ENCODE measurements around the gene RERE. TPM values are rescaled to one million over a fixed set of nuclear protein-coding genes. Genes with fewer than 3 reads are reported as not detected.

The RERE gene
- total RNA-seq, 1 donor from 2014 or later: 64.6 TPM

- no peak for DNase-seq (ENCODE audit: low spot score in 2 of 2)
- Histone ChIP-seq H3K4me1 (peaks cover 0 to 19% of the 10 kb centered on the region in 2 donors), H3K36me3 (no peaks in the 10 kb centered on the region)
These were observed 343.5 kb downstream of the RERE start for GRCh38 chr1:8473891-8474300.

DNA sequence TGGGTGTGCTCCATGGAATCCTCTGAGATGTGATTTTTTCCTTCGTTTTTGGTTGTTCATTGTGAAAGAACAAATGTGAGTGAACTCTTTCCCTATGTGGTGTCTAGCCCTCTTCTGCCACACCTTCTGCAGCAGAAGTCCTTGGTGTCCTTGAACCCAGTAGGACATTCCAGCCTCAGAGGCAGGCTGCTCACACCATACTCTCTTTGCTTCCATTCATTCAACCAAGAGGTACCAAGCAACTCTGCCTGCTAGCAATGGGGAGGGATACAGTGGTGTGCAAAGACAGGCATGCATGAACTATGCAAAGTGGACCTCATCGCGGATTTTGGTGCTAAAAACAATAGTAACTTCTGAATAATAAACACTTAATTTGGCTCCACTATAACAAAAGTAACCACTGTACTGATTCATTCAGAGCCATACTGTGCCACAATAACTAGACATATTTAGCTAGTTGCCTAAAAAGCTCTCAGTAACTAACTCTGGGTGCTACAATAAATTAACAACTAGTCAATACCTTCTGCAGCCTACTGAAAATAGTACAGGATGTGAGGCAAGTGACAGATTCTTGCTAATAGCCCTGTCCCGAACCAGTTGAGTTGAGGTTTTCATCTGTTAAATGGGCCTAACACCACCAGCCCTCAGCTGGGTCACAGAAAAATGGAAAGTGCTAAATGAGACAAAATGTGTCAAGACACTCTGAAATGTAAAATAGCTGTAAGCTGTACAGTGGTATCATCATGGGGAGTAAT is 344.1 kb downstream of the RERE start:
- peaks cover 0 to 19% of the 10 kb centered on the region in 2 donors for H3K4me1 ChIP-seq
- intact Hi-C loops (cut with DNase I): no loop called here
- no peaks in the 10 kb centered on the region for H3K27me3 ChIP-seq

More at GRCh38 chr1:8473891-8474300, 343.5 kb downstream of the RERE start:
- H3K9me3 ChIP-seq: no peaks in the 10 kb centered on the region
- H3K4me3 ChIP-seq: no peak overlapping the region
- no peaks in the 10 kb centered on the region for H3K27me3 ChIP-seq
- no peak overlapping the region for H3K27ac ChIP-seq
- TF ChIP-seq, protein P1, sequence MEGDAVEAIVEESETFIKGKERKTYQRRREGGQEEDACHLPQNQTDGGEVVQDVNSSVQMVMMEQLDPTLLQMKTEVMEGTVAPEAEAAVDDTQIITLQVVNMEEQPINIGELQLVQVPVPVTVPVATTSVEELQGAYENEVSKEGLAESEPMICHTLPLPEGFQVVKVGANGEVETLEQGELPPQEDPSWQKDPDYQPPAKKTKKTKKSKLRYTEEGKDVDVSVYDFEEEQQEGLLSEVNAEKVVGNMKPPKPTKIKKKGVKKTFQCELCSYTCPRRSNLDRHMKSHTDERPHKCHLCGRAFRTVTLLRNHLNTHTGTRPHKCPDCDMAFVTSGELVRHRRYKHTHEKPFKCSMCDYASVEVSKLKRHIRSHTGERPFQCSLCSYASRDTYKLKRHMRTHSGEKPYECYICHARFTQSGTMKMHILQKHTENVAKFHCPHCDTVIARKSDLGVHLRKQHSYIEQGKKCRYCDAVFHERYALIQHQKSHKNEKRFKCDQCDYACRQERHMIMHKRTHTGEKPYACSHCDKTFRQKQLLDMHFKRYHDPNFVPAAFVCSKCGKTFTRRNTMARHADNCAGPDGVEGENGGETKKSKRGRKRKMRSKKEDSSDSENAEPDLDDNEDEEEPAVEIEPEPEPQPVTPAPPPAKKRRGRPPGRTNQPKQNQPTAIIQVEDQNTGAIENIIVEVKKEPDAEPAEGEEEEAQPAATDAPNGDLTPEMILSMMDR (IDR thresholded peaks at IDR 0.05): no peak
- intact Hi-C loops (cut with DNase I): no loop called here

DNA sequence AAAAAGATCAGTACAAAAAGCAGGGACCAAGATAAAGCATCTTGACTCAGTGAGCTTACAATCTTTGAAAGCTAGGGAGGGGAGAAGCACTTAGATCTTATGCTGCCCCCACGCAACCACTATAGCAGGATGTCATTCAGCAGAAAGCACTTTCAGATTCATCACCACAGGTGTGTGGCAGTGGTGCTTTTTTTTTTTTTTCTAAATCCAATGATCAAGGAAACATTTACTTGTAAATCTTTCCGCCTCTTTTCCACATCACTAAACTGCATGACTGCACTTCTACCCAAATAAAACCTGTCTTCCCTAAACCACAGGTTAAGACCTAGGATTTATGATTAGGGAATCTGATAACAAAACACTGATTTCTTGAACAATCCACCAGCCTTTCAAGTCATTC is 344.8 kb downstream of the RERE start:
- Histone ChIP-seq H3K4me3 (no peak overlapping the region), H3K9me3 (no peaks in the 10 kb centered on the region), H3K4me1 (peaks cover 0 to 17% of the 10 kb centered on the region in 2 donors), H3K27ac (no peak overlapping the region), H3K27me3 (no peaks in the 10 kb centered on the region), H3K36me3 (no peaks in the 10 kb centered on the region)
- intact Hi-C loops (cut with DNase I): no loop called here
- TF ChIP-seq, protein P1 (IDR thresholded peaks at IDR 0.05): no peak
- no peak for DNase-seq (ENCODE audit: low spot score in 2 of 2)

More for the DNA sequence above, 344.1 kb downstream of the RERE start:
- Histone ChIP-seq H3K4me3 (no peak overlapping the region), H3K27ac (no peak overlapping the region), H3K9me3 (no peaks in the 10 kb centered on the region), H3K36me3 (no peaks in the 10 kb centered on the region)
- TF ChIP-seq, protein P1 (IDR thresholded peaks at IDR 0.05): no peak
- no peak for DNase-seq (ENCODE audit: low spot score in 2 of 2)

DNA sequence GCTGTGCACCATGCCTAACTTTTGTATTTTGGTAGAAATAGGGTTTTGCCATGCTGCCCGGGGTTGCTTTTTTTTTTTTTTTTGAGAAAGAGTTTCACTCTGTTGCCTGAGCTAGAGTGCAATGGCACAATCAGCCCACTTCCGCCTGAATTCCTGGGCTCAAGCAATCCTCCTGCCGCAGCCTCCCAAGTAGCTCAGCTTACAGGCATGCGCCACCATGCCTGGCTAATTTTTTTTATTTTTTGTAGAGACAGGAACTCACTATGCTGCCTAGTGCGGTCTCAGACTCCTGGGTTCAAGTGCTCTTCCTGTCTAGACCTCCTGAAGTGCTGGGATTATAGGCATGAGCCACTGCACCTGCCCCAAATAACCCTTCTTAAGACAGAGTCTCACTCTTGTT is 346.0 kb downstream of the RERE start:
- no peak for DNase-seq (ENCODE audit: low spot score in 2 of 2)
- H3K27me3 ChIP-seq: no peaks in the 10 kb centered on the region
- no peak overlapping the region for H3K27ac ChIP-seq
- intact Hi-C loops (cut with DNase I): no loop called here
- no peaks in the 10 kb centered on the region for H3K36me3 ChIP-seq
- TF ChIP-seq, protein P1 (IDR thresholded peaks at IDR 0.05): no peak
- no peaks in the 10 kb centered on the region for H3K9me3 ChIP-seq
- peaks cover 0 to 9% of the 10 kb centered on the region in 2 donors for H3K4me1 ChIP-seq
- H3K4me3 ChIP-seq: no peak overlapping the region

GRCh38 chr1:8468751-8469150 is 348.7 kb downstream of the RERE start:
- TF ChIP-seq, protein P1 (IDR thresholded peaks at IDR 0.05): no peak
- intact Hi-C loops (cut with DNase I): no loop called here
- H3K4me3 ChIP-seq: no peak overlapping the region
- H3K9me3 ChIP-seq: no peaks in the 10 kb centered on the region
- H3K27ac ChIP-seq: no peak overlapping the region
- peaks cover 0 to 7% of the 10 kb centered on the region in 2 donors for H3K4me1 ChIP-seq
- H3K36me3 ChIP-seq: no peaks in the 10 kb centered on the region
- no peak for DNase-seq (ENCODE audit: low spot score in 2 of 2)
- no peaks in the 10 kb centered on the region for H3K27me3 ChIP-seq
